Fibroblast of villous mesenchyme (primary cell): Measurements from ENCODE around the gene IFT43. TPM values are rescaled to one million over a fixed set of nuclear protein-coding genes. Genes with fewer than 3 reads are reported as not detected.

ENCODE experiments used
- DNase-seq: peaks from one replicate; pipeline ENCODE4 v3.0.0-alpha.2; 2010; ENCODE audit warnings: low read depth
- H3K4me3 ChIP-seq: 2 replicates; pipeline ENCODE4 v1.5.1; 2011; ENCODE audit warnings: low read depth, mild to moderate bottlenecking, low read length
- CTCF ChIP-seq: IDR thresholded peaks from 2 replicates; pipeline ENCODE4 v1.5.1; 2012; ENCODE audit warnings: low read depth, mild to moderate bottlenecking, low read length; ENCODE audit not compliant: insufficient read depth
- total RNA-seq: library from RNA; depleted of rRNA; stranded (reverse); fragments of >200 nt; gene quantifications from 2 replicates; pipeline ENCODE4 v1.2.3, GENCODE V29; 2012

The IFT43 gene
- total RNA-seq, 1 donor: 51.0 TPM

- TF ChIP-seq CTCF: no peak
- DNase-seq: no peak
Measured at GRCh38 chr14:76022991-76023390, 37.4 kb downstream of the IFT43 start.

DNA sequence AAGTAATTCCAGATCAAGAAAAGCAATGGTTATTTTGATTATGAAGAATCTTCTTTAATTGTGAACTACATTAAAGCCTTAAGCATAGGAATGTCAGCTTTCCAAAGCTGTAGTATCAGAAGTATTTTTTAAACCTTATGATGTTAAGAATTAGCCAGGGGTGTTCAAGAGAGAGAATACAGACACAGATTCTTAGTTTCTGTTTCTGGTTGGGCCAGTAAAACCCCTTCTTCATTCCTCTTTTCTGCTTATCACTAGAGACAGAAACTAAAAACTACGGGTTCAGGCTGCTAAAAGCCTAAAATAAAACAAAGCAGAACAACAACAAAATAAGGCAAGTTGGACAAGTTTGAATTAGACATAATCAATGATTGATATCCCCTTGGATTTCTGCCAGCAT, 38.2 kb downstream of the IFT43 start:
- no peak for DNase-seq
- H3K4me3 ChIP-seq: no peak overlapping the region
- TF ChIP-seq CTCF: no peak

More at GRCh38 chr14:76022991-76023390, 37.4 kb downstream of the IFT43 start:
- no peak overlapping the region for H3K4me3 ChIP-seq

GRCh38 chr14:76024211-76024907, 38.8 kb downstream of the IFT43 start:
- H3K4me3 ChIP-seq: no peak overlapping the region
- no peak for TF ChIP-seq CTCF
- DNase-seq: no peak

- no peak for TF ChIP-seq CTCF
- no peak overlapping the region for H3K4me3 ChIP-seq
- no peak for DNase-seq
Measured at GRCh38 chr14:76034566-76034965, 49.0 kb downstream of the IFT43 start.

GRCh38 chr14:76040704-76041103, 55.1 kb downstream of the IFT43 start:
- no peak for TF ChIP-seq CTCF
- no peak overlapping the region for H3K4me3 ChIP-seq
- DNase-seq: no peak

DNA sequence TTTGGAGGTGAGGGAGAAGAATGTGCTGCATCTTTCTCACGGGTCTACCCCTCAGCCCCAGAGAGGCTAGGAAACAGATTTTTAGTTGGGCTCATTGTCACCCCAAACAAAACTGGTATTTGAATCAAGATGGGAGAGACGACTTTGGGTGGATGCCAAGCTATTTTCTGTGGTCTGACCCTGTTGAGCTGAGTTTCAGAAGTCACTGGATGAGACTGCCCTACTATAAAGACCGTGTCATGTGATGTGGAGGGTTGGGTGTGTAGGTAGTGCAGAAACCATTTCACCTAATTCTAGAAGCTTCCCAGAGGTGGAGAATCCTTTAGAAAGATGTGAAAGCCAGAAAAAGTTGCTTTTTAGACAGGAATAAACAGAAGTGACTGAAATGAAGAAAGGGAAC, 60.2 kb downstream of the IFT43 start:
- DNase-seq: no peak
- TF ChIP-seq CTCF: no peak
- no peak overlapping the region for H3K4me3 ChIP-seq

- no peak overlapping the region for H3K4me3 ChIP-seq
- no peak for TF ChIP-seq CTCF
- no peak for DNase-seq
Measured at GRCh38 chr14:76050250-76050649, 64.7 kb downstream of the IFT43 start.
